Neural progenitor cell (in vitro differentiated cells): Measurements from ENCODE around the gene CFAP43. TPM values are rescaled to one million over a fixed set of nuclear protein-coding genes. Genes with fewer than 3 reads are reported as not detected.

Source experiments
- DNase-seq: peaks from one replicate; pipeline ENCODE4 v3.0.0-alpha.2; 2016; ENCODE audit warnings: low spot score
- H2AFZ ChIP-seq: fragments of 200-600 bp; sonication (generic); replicated peaks from 2 replicates; pipeline ENCODE4 v1.6.1; 2016; ENCODE audit warnings: antibody characterized with exemption
- H3F3A ChIP-seq: fragments of 200-600 bp; sonication (generic); 2 replicates; pipeline ENCODE4 v1.6.1; 2016; ENCODE audit warnings: antibody characterized with exemption, low read depth
- H3K27ac ChIP-seq: fragments of 200-600 bp; sonication (generic); 2 replicates; pipeline ENCODE4 v1.5.1; 2016; ENCODE audit warnings: mild to moderate bottlenecking
- H3K27me3 ChIP-seq: fragments of 200-600 bp; sonication (generic); 2 replicates; pipeline ENCODE4 v1.6.1; 2016; ENCODE audit warnings: mild to moderate bottlenecking, moderate library complexity
- H3K36me3 ChIP-seq: fragments of 200-600 bp; sonication (generic); 2 replicates; pipeline ENCODE4 v1.5.1; 2016
- H3K4me1 ChIP-seq: fragments of 200-600 bp; sonication (generic); 2 replicates; pipeline ENCODE4 v1.6.1; 2016; ENCODE audit warnings: mixed run types
- H3K4me2 ChIP-seq: fragments of 200-600 bp; sonication (generic); 2 replicates; pipeline ENCODE4 v1.6.1; 2016
- H3K4me3 ChIP-seq: fragments of 200-600 bp; sonication (generic); 2 replicates; pipeline ENCODE4 v1.5.1; 2016
- H3K79me2 ChIP-seq: fragments of 200-600 bp; sonication (generic); 2 replicates; pipeline ENCODE4 v1.6.1; 2016; ENCODE audit warnings: low read depth
- H3K9ac ChIP-seq: fragments of 200-600 bp; sonication (generic); 2 replicates; pipeline ENCODE4 v1.6.1; 2016
- H3K9me3 ChIP-seq: fragments of 200-600 bp; sonication (generic); 2 replicates; pipeline ENCODE4 v1.5.1; 2016; ENCODE audit warnings: low read depth
- H4K20me1 ChIP-seq: fragments of 200-600 bp; sonication (generic); 2 replicates; pipeline ENCODE4 v1.6.1; 2016; ENCODE audit warnings: low read depth
- H3K27ac Mint-ChIP-seq: 3 replicates; pipeline ENCODE4 v1.8.0; 2021; ENCODE audit warnings: mixed read lengths
- H3K27me3 Mint-ChIP-seq: 2 replicates; pipeline ENCODE4 v1.8.0; 2022; ENCODE audit warnings: low read depth, mild to moderate bottlenecking, inconsistent platforms, moderate library complexity, mixed read lengths; ENCODE audit not compliant: insufficient read depth
- H3K36me3 Mint-ChIP-seq: 3 replicates; pipeline ENCODE4 v1.8.0; 2021; ENCODE audit warnings: mixed read lengths
- H3K4me1 Mint-ChIP-seq: 3 replicates; pipeline ENCODE4 v1.8.0; 2021; ENCODE audit warnings: mixed read lengths
- H3K4me3 Mint-ChIP-seq: 3 replicates; pipeline ENCODE4 v1.8.0; 2021; ENCODE audit warnings: mild to moderate bottlenecking, moderate library complexity, mixed read lengths
- H3K9me3 Mint-ChIP-seq: 3 replicates; pipeline ENCODE4 v1.8.0; 2020; ENCODE audit warnings: mixed read lengths
- EZH2 ChIP-seq: fragments of 200-600 bp; sonication (generic); IDR thresholded peaks from 2 replicates; pipeline ENCODE4 v1.6.1; 2017; ENCODE audit warnings: antibody characterized with exemption, mild to moderate bottlenecking, moderate library complexity
- EZH2phosphoT487 ChIP-seq: fragments of 200-600 bp; sonication (generic); IDR thresholded peaks from 2 replicates; pipeline ENCODE4 v1.6.1; 2017; ENCODE audit warnings: antibody characterized with exemption
- total RNA-seq: library from RNA; depleted of rRNA; stranded (reverse); fragments of >200 nt; gene quantifications from 2 replicates; pipeline ENCODE4 v1.2.3, GENCODE V29; 2015; ENCODE audit warnings: low replicate concordance
- TF ChIP-seq, protein P1 (sequence below): fragments of 200-600 bp; sonication (generic); IDR thresholded peaks from 2 replicates; pipeline ENCODE4 v1.5.1; 2017; ENCODE audit warnings: antibody characterized with exemption, mild to moderate bottlenecking

Gene CFAP43
- total RNA-seq, 1 donor from 2014 or later = 2.7 TPM

- Mint-ChIP-seq H3K27ac (no peak overlapping the region), H3K4me3 (no peak overlapping the region), H3K9me3 (no peaks in the 10 kb centered on the region), H3K36me3 (peaks cover 12% of the 10 kb centered on the region), H3K4me1 (no peaks in the 10 kb centered on the region), H3K27me3 (no peaks in the 10 kb centered on the region)
- H3K4me3 ChIP-seq = no peak overlapping the region
- no peak overlapping the region for H2AFZ ChIP-seq
- TF ChIP-seq EZH2phosphoT487 = no peak
- TF ChIP-seq, protein P1, sequence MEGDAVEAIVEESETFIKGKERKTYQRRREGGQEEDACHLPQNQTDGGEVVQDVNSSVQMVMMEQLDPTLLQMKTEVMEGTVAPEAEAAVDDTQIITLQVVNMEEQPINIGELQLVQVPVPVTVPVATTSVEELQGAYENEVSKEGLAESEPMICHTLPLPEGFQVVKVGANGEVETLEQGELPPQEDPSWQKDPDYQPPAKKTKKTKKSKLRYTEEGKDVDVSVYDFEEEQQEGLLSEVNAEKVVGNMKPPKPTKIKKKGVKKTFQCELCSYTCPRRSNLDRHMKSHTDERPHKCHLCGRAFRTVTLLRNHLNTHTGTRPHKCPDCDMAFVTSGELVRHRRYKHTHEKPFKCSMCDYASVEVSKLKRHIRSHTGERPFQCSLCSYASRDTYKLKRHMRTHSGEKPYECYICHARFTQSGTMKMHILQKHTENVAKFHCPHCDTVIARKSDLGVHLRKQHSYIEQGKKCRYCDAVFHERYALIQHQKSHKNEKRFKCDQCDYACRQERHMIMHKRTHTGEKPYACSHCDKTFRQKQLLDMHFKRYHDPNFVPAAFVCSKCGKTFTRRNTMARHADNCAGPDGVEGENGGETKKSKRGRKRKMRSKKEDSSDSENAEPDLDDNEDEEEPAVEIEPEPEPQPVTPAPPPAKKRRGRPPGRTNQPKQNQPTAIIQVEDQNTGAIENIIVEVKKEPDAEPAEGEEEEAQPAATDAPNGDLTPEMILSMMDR = no peak
- no peak for TF ChIP-seq EZH2
- no peak overlapping the region for H3K4me2 ChIP-seq
- H3K79me2 ChIP-seq = peaks cover 41% of the 10 kb centered on the region
- no peaks in the 10 kb centered on the region for H3K27me3 ChIP-seq
- H3K4me1 ChIP-seq = no peaks in the 10 kb centered on the region
- no peak overlapping the region for H3K27ac ChIP-seq
- no peaks in the 10 kb centered on the region for H3K9me3 ChIP-seq
- peaks cover 11% of the 10 kb centered on the region for H4K20me1 ChIP-seq
- no peak overlapping the region for H3K9ac ChIP-seq
- no peak for DNase-seq
- H3K36me3 ChIP-seq = no peaks in the 10 kb centered on the region
- H3F3A ChIP-seq = no peaks in the 10 kb centered on the region
Measured at GRCh38 chr10:104262055-104262454, 29.9 kb upstream of the CFAP43 start.

DNA sequence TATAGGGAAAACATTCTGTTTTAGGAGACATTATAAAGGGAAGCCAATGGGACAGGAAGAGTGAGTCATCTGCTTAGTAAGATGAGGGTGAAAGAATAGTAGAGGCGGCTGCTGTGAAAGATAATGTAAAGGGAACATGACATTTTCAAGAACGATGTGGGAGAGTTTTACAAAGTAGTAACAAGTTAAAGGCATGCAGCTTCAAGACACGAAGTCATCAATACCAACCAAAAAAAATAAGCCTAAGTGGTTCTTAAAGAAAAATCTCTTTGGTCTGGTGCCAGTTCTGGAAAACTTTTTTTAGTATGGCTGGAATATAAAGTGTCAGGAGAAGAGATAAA, 28.6 kb upstream of the CFAP43 start:
- H3K4me2 ChIP-seq = no peak overlapping the region
- H3K4me1 Mint-ChIP-seq = peaks cover 7% of the 10 kb centered on the region
- H3K4me3 Mint-ChIP-seq = no peak overlapping the region
- H4K20me1 ChIP-seq = peaks cover 11% of the 10 kb centered on the region
- no peak overlapping the region for H3K9ac ChIP-seq
- TF ChIP-seq, protein P1 = no peak
- TF ChIP-seq EZH2phosphoT487 (no peak), EZH2 (no peak)
- H3K4me1 ChIP-seq = peaks cover 5% of the 10 kb centered on the region
- no peak for DNase-seq
- no peaks in the 10 kb centered on the region for H3K9me3 ChIP-seq
- H3F3A ChIP-seq = peaks cover under 1% of the 10 kb centered on the region
- no peaks in the 10 kb centered on the region for H3K27me3 Mint-ChIP-seq
- H3K79me2 ChIP-seq = peaks cover 33% of the 10 kb centered on the region
- no peak overlapping the region for H3K4me3 ChIP-seq
- no peaks in the 10 kb centered on the region for H3K9me3 Mint-ChIP-seq
- H3K36me3 Mint-ChIP-seq = peaks cover 8% of the 10 kb centered on the region
- H3K27me3 ChIP-seq = peaks cover 5% of the 10 kb centered on the region
- H3K27ac ChIP-seq = no peak overlapping the region
- H3K36me3 ChIP-seq = no peaks in the 10 kb centered on the region
- no peak overlapping the region for H3K27ac Mint-ChIP-seq
- no peak overlapping the region for H2AFZ ChIP-seq

DNA sequence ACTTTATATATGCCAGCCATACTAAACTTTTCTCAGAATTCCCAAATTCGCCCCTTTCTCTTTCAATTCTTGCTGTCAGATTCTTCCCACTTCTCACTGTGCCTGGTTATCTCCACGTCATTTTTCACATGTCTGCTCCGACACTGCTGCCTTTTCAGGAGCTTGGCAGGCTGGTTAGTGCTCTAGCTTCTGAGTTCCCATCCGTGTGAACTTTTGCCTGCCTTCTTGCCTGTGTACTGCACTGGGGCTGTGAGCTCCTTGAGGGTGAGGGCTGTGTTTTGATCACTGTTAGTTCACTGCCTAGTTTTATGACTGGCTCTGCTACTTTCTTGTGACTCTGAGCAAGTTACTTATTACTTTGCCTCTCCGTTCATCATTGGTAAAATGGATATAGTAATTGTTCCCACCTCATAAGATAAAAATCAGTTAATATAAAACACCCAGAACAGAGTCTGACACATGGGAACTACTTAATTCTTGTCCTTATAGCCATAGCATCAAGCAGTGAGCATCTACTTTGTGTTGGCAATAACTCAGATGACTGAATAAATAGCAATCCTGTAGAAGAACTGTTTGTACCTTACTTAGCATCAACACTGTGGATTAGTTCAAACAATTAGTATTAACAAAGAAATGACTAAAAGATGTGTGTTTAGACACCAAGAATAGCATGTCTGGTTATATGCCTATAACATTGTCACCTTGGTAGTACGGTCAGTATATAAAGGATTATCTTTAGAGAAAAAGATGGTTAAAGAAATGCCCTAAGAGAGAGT, 28.0 kb upstream of the CFAP43 start:
- Histone ChIP-seq H3F3A (peaks cover 5% of the 10 kb centered on the region), H3K9ac (no peak overlapping the region), H3K27me3 (peaks cover 10% of the 10 kb centered on the region), H3K9me3 (no peaks in the 10 kb centered on the region), H3K4me1 (peaks cover 6% of the 10 kb centered on the region), H3K36me3 (no peaks in the 10 kb centered on the region), H2AFZ (no peak overlapping the region), H4K20me1 (peaks cover 11% of the 10 kb centered on the region), H3K79me2 (peaks cover 28% of the 10 kb centered on the region), H3K27ac (no peak overlapping the region), H3K4me3 (no peak overlapping the region), H3K4me2 (no peak overlapping the region)
- Mint-ChIP-seq H3K36me3 (peaks cover 8% of the 10 kb centered on the region), H3K4me1 (peaks cover 11% of the 10 kb centered on the region), H3K27ac (no peak overlapping the region), H3K9me3 (no peaks in the 10 kb centered on the region), H3K27me3 (no peaks in the 10 kb centered on the region), H3K4me3 (no peak overlapping the region)
- TF ChIP-seq, protein P1 = no peak
- no peak for TF ChIP-seq EZH2
- TF ChIP-seq EZH2phosphoT487 = no peak
- no peak for DNase-seq
